ENCODE data around the gene PFKP. TPM values are rescaled to one million over a fixed set of nuclear protein-coding genes. Genes with fewer than 3 reads are reported as not detected.

PFKP gene
- total RNA-seq, 4 donors from 2014 or later = 64.3 to 261 (median 107) TPM

DNA sequence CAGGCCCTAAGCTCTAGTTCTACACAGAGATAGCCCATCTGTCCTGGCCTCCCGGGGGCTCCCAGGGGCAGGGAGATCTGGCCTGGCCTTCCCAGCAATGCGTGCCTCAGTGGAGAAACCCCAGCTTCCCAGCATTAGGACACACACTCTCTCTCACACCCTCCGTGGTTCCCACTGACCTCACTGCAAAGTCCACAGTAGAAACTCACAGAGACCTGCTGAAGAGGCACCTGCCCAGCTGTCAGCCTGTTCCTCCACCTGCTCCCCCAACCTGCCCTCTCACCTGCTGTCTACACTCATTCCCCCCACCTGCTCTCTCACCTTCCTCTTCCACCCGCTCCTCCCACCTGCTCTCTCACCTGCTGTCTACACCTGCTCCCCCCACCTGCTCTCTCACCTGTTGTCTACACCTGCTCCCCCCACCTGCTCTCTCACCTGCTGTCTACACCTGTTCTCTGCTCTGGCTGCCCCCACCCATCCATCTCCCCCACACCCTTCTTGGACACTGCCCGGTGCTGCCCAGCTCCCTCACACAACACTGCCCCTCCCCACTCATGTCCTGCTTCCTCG, 21.1 kb upstream of the PFKP start:
- WGBS, 2 donors (ENCODE audit: low coverage in 1 of 2) = 73 to 82% methylated on average over 4 of the region's 6 CpGs
- no peak for ATAC-seq
- no peak for TF ChIP-seq POLR2AphosphoS5 (IDR thresholded peaks at IDR 0.05)
- no peak for TF ChIP-seq EP300 (IDR thresholded peaks at IDR 0.05)
- no peak for TF ChIP-seq POLR2A (IDR thresholded peaks at IDR 0.05)
- TF ChIP-seq, protein P1, sequence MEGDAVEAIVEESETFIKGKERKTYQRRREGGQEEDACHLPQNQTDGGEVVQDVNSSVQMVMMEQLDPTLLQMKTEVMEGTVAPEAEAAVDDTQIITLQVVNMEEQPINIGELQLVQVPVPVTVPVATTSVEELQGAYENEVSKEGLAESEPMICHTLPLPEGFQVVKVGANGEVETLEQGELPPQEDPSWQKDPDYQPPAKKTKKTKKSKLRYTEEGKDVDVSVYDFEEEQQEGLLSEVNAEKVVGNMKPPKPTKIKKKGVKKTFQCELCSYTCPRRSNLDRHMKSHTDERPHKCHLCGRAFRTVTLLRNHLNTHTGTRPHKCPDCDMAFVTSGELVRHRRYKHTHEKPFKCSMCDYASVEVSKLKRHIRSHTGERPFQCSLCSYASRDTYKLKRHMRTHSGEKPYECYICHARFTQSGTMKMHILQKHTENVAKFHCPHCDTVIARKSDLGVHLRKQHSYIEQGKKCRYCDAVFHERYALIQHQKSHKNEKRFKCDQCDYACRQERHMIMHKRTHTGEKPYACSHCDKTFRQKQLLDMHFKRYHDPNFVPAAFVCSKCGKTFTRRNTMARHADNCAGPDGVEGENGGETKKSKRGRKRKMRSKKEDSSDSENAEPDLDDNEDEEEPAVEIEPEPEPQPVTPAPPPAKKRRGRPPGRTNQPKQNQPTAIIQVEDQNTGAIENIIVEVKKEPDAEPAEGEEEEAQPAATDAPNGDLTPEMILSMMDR (IDR thresholded peaks at IDR 0.05) = no peak
- Histone ChIP-seq H3K4me1 (peaks cover 8 to 58% (median 25%) of the 10 kb centered on the region in 3 donors), H3K27ac (peak overlapping the region; percentile 78 to 92 (median 84)), H3K4me3 (no peak overlapping the region), H3K9me3 (no peaks in the 10 kb centered on the region), H3K36me3 (no peaks in the 10 kb centered on the region), H3K27me3 (no peaks in the 10 kb centered on the region)

DNA sequence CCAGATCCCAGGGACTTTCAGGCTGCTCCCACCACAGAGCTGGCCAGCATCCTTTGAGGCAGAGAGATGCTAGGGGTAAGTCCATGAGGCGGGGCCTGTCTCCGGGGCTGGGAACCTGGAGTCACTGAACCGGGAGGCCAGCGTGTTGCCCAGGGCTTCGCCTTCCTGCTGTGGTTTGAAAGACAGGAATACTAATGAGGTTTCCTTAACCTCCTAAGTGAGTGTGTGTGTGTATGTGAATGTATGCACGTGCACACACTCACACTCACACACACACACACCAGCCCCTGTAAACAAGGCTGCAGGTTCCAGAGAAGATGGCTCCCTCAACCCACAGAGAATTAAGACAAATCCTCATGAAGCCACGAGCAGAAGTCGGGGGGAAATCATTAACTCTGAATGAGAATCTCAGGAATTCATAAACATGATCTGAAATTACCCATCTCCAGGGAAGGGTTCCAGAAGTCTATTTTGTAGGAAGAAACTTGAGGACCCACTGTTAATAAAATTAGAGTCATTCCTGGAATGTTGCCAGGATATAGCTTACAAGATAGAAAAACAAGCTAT, 20.3 kb upstream of the PFKP start:
- WGBS, 2 donors (ENCODE audit: low coverage in 1 of 2) = 0 to 38% methylated on average over 1 to 6 of the region's 8 CpGs
- H3K27ac ChIP-seq = peak overlapping the region; percentile 78 to 92 (median 84)

DNA sequence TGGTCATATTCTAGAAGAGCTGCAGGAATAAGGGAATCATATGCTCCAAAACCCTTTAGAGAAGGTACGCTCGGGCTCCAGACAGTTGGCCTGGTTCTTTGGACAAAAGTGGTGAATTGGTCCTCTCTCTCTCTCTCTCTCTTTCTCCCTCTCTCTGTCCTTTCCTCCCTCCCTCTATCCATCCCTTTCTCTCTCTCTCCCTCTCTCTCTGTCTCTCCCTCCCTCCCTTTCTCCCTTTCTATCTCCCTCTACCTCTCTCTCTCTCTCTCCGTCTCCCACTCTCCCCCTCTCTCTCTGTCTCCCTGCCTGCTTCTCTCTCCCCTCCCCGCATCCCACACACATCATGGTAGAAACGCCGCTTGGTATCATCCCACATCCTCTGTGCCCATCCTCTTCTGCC, 19.8 kb upstream of the PFKP start:
- Histone ChIP-seq H3K27me3 (no peaks in the 10 kb centered on the region), H3K27ac (peak overlapping the region; percentile 78 to 92 (median 84)), H3K36me3 (no peaks in the 10 kb centered on the region), H3K4me1 (peaks cover 8 to 65% (median 25%) of the 10 kb centered on the region in 3 donors), H3K9me3 (no peaks in the 10 kb centered on the region), H3K4me3 (no peak overlapping the region)
- ATAC-seq = no peak
- 68 to 70% methylated on average over 6 of the region's 6 CpGs for WGBS, 2 donors (ENCODE audit: low coverage in 1 of 2)
- TF ChIP-seq POLR2AphosphoS5 (IDR thresholded peaks at IDR 0.05) (no peak), EP300 (IDR thresholded peaks at IDR 0.05) (no peak), POLR2A (IDR thresholded peaks at IDR 0.05) (no peak)
- TF ChIP-seq, protein P1 (IDR thresholded peaks at IDR 0.05) = no peak

More for the DNA sequence above, 20.3 kb upstream of the PFKP start:
- ATAC-seq = no peak
- H3K4me3 ChIP-seq = no peak overlapping the region
- TF ChIP-seq POLR2A (IDR thresholded peaks at IDR 0.05) = no peak
- TF ChIP-seq EP300 (IDR thresholded peaks at IDR 0.05) = no peak
- TF ChIP-seq, protein P1 (IDR thresholded peaks at IDR 0.05) = no peak
- no peak for TF ChIP-seq POLR2AphosphoS5 (IDR thresholded peaks at IDR 0.05)
- peaks cover 8 to 62% (median 25%) of the 10 kb centered on the region in 3 donors for H3K4me1 ChIP-seq
- no peaks in the 10 kb centered on the region for H3K9me3 ChIP-seq
- H3K27me3 ChIP-seq = no peaks in the 10 kb centered on the region
- H3K36me3 ChIP-seq = no peaks in the 10 kb centered on the region

- TF ChIP-seq POLR2AphosphoS5 (IDR thresholded peaks at IDR 0.05) = peak; percentile 54
- TF ChIP-seq POLR2A (IDR thresholded peaks at IDR 0.05) = no peak
- TF ChIP-seq, protein P1 (IDR thresholded peaks at IDR 0.05) = no peak
- no peak for TF ChIP-seq EP300 (IDR thresholded peaks at IDR 0.05)
- Histone ChIP-seq H3K4me3 (no peak overlapping the region), H3K4me1 (peaks cover 8 to 64% (median 25%) of the 10 kb centered on the region in 3 donors)
Measured at GRCh38 chr10:3048119-3049019, 19.0 kb upstream of the PFKP start.

More at GRCh38 chr10:3048119-3049019, 19.0 kb upstream of the PFKP start:
- 14 to 33% methylated on average over 5 to 7 of the region's 17 CpGs for WGBS, 2 donors (ENCODE audit: low coverage in 1 of 2)
- Histone ChIP-seq H3K27me3 (no peaks in the 10 kb centered on the region), H3K9me3 (no peaks in the 10 kb centered on the region), H3K27ac (peak overlapping the region; percentile 78 to 92 (median 84)), H3K36me3 (no peaks in the 10 kb centered on the region)
- ATAC-seq = peak; percentile 57
